ENCODE measurements around the gene IFIH1.

The IFIH1 gene

GRCh38 chr2:162318328-162319180 lies at the start of gene IFIH1:
Gene IFIH1, minus strand, starts transcription at chr2:162318684. Its CDS starts 377 bp downstream, at chr2:162318307.
- H3K4me3 ChIP-seq (ENCODE audit: low read length): peak within 1 kb of the TSS; percentile 67; the same call in 1 of the 2 replicates
- H3K9me3 ChIP-seq (ENCODE audit: control insufficient read depth, insufficient read depth, low read length): no peaks in the 10 kb centered on the region
- no CpG with 5 or more reads among the region's 45 CpGs for whole genome bisulfite sequencing (ENCODE audit: insufficient coverage, insufficient read length)
- no peaks in the 10 kb centered on the region for H3K4me1 ChIP-seq (ENCODE audit: control insufficient read depth, insufficient read depth, low read length)
- DNase-seq (ENCODE audit: low read depth, low spot score): no peak
- H3K27me3 ChIP-seq (ENCODE audit: control insufficient read depth, insufficient read depth, low read length): peaks cover 2% of the 10 kb centered on the region; the same call in 1 of the 2 replicates
- H3K27ac ChIP-seq (ENCODE audit: low read length): no peak within 1 kb of the TSS
- H3K36me3 ChIP-seq (ENCODE audit: control insufficient read depth, insufficient read depth, low read length): no peaks in the 10 kb centered on the region

GRCh38 chr2:162365392-162365791 lies 46.9 kb upstream of the IFIH1 start:
- WGBS (ENCODE audit: insufficient coverage, insufficient read length): no CpG with 5 or more reads among the region's 2 CpGs
- no peaks in the 10 kb centered on the region for H3K4me1 ChIP-seq (ENCODE audit: control insufficient read depth, insufficient read depth, low read length)

GRCh38 chr2:162344617-162344950 lies 26.1 kb upstream of the IFIH1 start:
- H3K4me1 ChIP-seq (ENCODE audit: control insufficient read depth, insufficient read depth, low read length): no peaks in the 10 kb centered on the region; the same call in 1 of the 2 replicates
- no CpG with 5 or more reads among the region's 8 CpGs for WGBS (ENCODE audit: insufficient coverage, insufficient read length)
- no peaks in the 10 kb centered on the region for H3K36me3 ChIP-seq (ENCODE audit: control insufficient read depth, insufficient read depth, low read length)
- no peaks in the 10 kb centered on the region for H3K9me3 ChIP-seq (ENCODE audit: control insufficient read depth, insufficient read depth, low read length)
- H3K27ac ChIP-seq (ENCODE audit: low read length): no peak overlapping the region
- H3K27me3 ChIP-seq (ENCODE audit: control insufficient read depth, insufficient read depth, low read length): no peaks in the 10 kb centered on the region
- no peak for DNase-seq (ENCODE audit: low read depth, low spot score)
- H3K4me3 ChIP-seq (ENCODE audit: low read length): peak overlapping the region; percentile 64; the same call in 1 of the 2 replicates

More at GRCh38 chr2:162365392-162365791, 46.9 kb upstream of the IFIH1 start:
- Histone ChIP-seq H3K27ac (ENCODE audit: low read length) (no peak overlapping the region), H3K27me3 (ENCODE audit: control insufficient read depth, insufficient read depth, low read length) (no peaks in the 10 kb centered on the region), H3K36me3 (ENCODE audit: control insufficient read depth, insufficient read depth, low read length) (no peaks in the 10 kb centered on the region), H3K4me3 (ENCODE audit: low read length) (no peak overlapping the region), H3K9me3 (ENCODE audit: control insufficient read depth, insufficient read depth, low read length) (no peaks in the 10 kb centered on the region)
- no peak for DNase-seq (ENCODE audit: low read depth, low spot score)

GRCh38 chr2:162343824-162344616 lies 25.5 kb upstream of the IFIH1 start, which contains the start of gene GCA:
Gene GCA, plus strand, starts transcription at chr2:162344132. Its CDS starts 117 bp downstream, at chr2:162344249.
- H3K4me3 ChIP-seq (ENCODE audit: low read length): peak within 1 kb of the TSS; percentile 64; the same call in 1 of the 2 replicates
- H3K4me1 ChIP-seq (ENCODE audit: control insufficient read depth, insufficient read depth, low read length): no peaks in the 10 kb centered on the region; the same call in 1 of the 2 replicates
- no peaks in the 10 kb centered on the region for H3K9me3 ChIP-seq (ENCODE audit: control insufficient read depth, insufficient read depth, low read length)
- WGBS (ENCODE audit: insufficient coverage, insufficient read length): no CpG with 5 or more reads among the region's 57 CpGs
- no peaks in the 10 kb centered on the region for H3K36me3 ChIP-seq (ENCODE audit: control insufficient read depth, insufficient read depth, low read length)
- no peak within 1 kb of the TSS for H3K27ac ChIP-seq (ENCODE audit: low read length)
- DNase-seq (ENCODE audit: low read depth, low spot score): peak; percentile 90
- H3K27me3 ChIP-seq (ENCODE audit: control insufficient read depth, insufficient read depth, low read length): no peaks in the 10 kb centered on the region

- no CpG with 5 or more reads among the region's 4 CpGs for WGBS (ENCODE audit: insufficient coverage, insufficient read length)
- no peaks in the 10 kb centered on the region for H3K9me3 ChIP-seq (ENCODE audit: control insufficient read depth, insufficient read depth, low read length)
- no peak for DNase-seq (ENCODE audit: low read depth, low spot score)
- no peak overlapping the region for H3K27ac ChIP-seq (ENCODE audit: low read length)
- H3K4me3 ChIP-seq (ENCODE audit: low read length): peak overlapping the region; percentile 8; the same call in 1 of the 2 replicates
- no peaks in the 10 kb centered on the region for H3K36me3 ChIP-seq (ENCODE audit: control insufficient read depth, insufficient read depth, low read length)
- no peaks in the 10 kb centered on the region; the same call in 1 of the 2 replicates for H3K4me1 ChIP-seq (ENCODE audit: control insufficient read depth, insufficient read depth, low read length)
- no peaks in the 10 kb centered on the region for H3K27me3 ChIP-seq (ENCODE audit: control insufficient read depth, insufficient read depth, low read length)
These were observed 25.0 kb upstream of the IFIH1 start for GRCh38 chr2:162343492-162343823.

- no peaks in the 10 kb centered on the region for H3K36me3 ChIP-seq (ENCODE audit: control insufficient read depth, insufficient read depth, low read length)
- no peak overlapping the region for H3K27ac ChIP-seq (ENCODE audit: low read length)
- WGBS (ENCODE audit: insufficient coverage, insufficient read length): no CpG with 5 or more reads among the region's 2 CpGs
- H3K4me1 ChIP-seq (ENCODE audit: control insufficient read depth, insufficient read depth, low read length): no peaks in the 10 kb centered on the region; the same call in 1 of the 2 replicates
- H3K9me3 ChIP-seq (ENCODE audit: control insufficient read depth, insufficient read depth, low read length): no peaks in the 10 kb centered on the region
- DNase-seq (ENCODE audit: low read depth, low spot score): no peak
- H3K27me3 ChIP-seq (ENCODE audit: control insufficient read depth, insufficient read depth, low read length): no peaks in the 10 kb centered on the region
- H3K4me3 ChIP-seq (ENCODE audit: low read length): no peak overlapping the region
These were observed 24.4 kb upstream of the IFIH1 start for GRCh38 chr2:162342841-162343240.

- Histone ChIP-seq H3K4me3 (ENCODE audit: low read length) (no peak overlapping the region), H3K36me3 (ENCODE audit: control insufficient read depth, insufficient read depth, low read length) (no peaks in the 10 kb centered on the region), H3K27ac (ENCODE audit: low read length) (no peak overlapping the region), H3K9me3 (ENCODE audit: control insufficient read depth, insufficient read depth, low read length) (no peaks in the 10 kb centered on the region), H3K4me1 (ENCODE audit: control insufficient read depth, insufficient read depth, low read length) (no peaks in the 10 kb centered on the region; the same call in 1 of the 2 replicates), H3K27me3 (ENCODE audit: control insufficient read depth, insufficient read depth, low read length) (no peaks in the 10 kb centered on the region)
- WGBS (ENCODE audit: insufficient coverage, insufficient read length): no CpG with 5 or more reads among the region's 3 CpGs
- DNase-seq (ENCODE audit: low read depth, low spot score): no peak
These were observed 23.8 kb upstream of the IFIH1 start for GRCh38 chr2:162342321-162342720.

- Histone ChIP-seq H3K27me3 (ENCODE audit: control insufficient read depth, insufficient read depth, low read length) (no peaks in the 10 kb centered on the region), H3K36me3 (ENCODE audit: control insufficient read depth, insufficient read depth, low read length) (no peaks in the 10 kb centered on the region), H3K4me3 (ENCODE audit: low read length) (no peak overlapping the region), H3K9me3 (ENCODE audit: control insufficient read depth, insufficient read depth, low read length) (no peaks in the 10 kb centered on the region), H3K4me1 (ENCODE audit: control insufficient read depth, insufficient read depth, low read length) (no peaks in the 10 kb centered on the region; the same call in 1 of the 2 replicates), H3K27ac (ENCODE audit: low read length) (no peak overlapping the region)
- DNase-seq (ENCODE audit: low read depth, low spot score): no peak
These were observed 22.3 kb upstream of the IFIH1 start for GRCh38 chr2:162340822-162341221.

GRCh38 chr2:162337868-162338267 lies 19.4 kb upstream of the IFIH1 start:
- no CpG with 5 or more reads among the region's 2 CpGs for WGBS (ENCODE audit: insufficient coverage, insufficient read length)
- DNase-seq (ENCODE audit: low read depth, low spot score): no peak
- Histone ChIP-seq H3K9me3 (ENCODE audit: control insufficient read depth, insufficient read depth, low read length) (no peaks in the 10 kb centered on the region), H3K4me1 (ENCODE audit: control insufficient read depth, insufficient read depth, low read length) (no peaks in the 10 kb centered on the region), H3K4me3 (ENCODE audit: low read length) (no peak overlapping the region), H3K36me3 (ENCODE audit: control insufficient read depth, insufficient read depth, low read length) (no peaks in the 10 kb centered on the region), H3K27ac (ENCODE audit: low read length) (no peak overlapping the region), H3K27me3 (ENCODE audit: control insufficient read depth, insufficient read depth, low read length) (no peaks in the 10 kb centered on the region)

- no peak for DNase-seq (ENCODE audit: low read depth, low spot score)
- H3K4me1 ChIP-seq (ENCODE audit: control insufficient read depth, insufficient read depth, low read length): no peaks in the 10 kb centered on the region
- no peaks in the 10 kb centered on the region for H3K9me3 ChIP-seq (ENCODE audit: control insufficient read depth, insufficient read depth, low read length)
- H3K36me3 ChIP-seq (ENCODE audit: control insufficient read depth, insufficient read depth, low read length): no peaks in the 10 kb centered on the region
- no peak overlapping the region for H3K27ac ChIP-seq (ENCODE audit: low read length)
- H3K4me3 ChIP-seq (ENCODE audit: low read length): no peak overlapping the region
- H3K27me3 ChIP-seq (ENCODE audit: control insufficient read depth, insufficient read depth, low read length): no peaks in the 10 kb centered on the region
- no CpG with 5 or more reads among the region's 3 CpGs for WGBS (ENCODE audit: insufficient coverage, insufficient read length)
These were observed 15.5 kb upstream of the IFIH1 start for GRCh38 chr2:162333968-162334367.

Measured in iPS DF 6.9 (cell line).